PC-3 (cell line): ENCODE data around the gene PANK4. TPM values are rescaled to one million over a fixed set of nuclear protein-coding genes. Genes with fewer than 3 reads are reported as not detected.

ENCODE experiments used
- ATAC-seq: fragments of 200-7000 bp; cut with Tn5 transposase; 2 replicates; pipeline ENCODE4 v1.9.1; 2020; ENCODE audit warnings: mild to moderate bottlenecking, moderate library complexity
- BruUV-seq: library from RNA; stranded (reverse); fragments of 400-500 nt; replicated peaks from 2 replicates; lab custom pipeline; 2021; lab: Mats Ljungman, UMichigan
- CTCF ChIA-PET: fragments of 300-600 bp; sonication (Branson Sonifier 250); formaldehyde crosslinking; loops from one replicate; lab custom pipeline; 2022; ENCODE audit warnings: antibody characterized with exemption; lab: Charles Lee
- POLR2A ChIA-PET: fragments of 300-600 bp; sonication (Branson Sonifier 250); formaldehyde crosslinking; loops from one replicate; lab custom pipeline; 2022; ENCODE audit warnings: antibody characterized with exemption; ENCODE audit not compliant: unreplicated experiment; lab: Charles Lee
- DNase-seq: peaks from one replicate; pipeline ENCODE4 v3.0.0-alpha.2; 2015
- H2AFZ ChIP-seq: fragments of 300-600 bp; sonication (generic); 2 replicates; pipeline ENCODE4 v1.6.0; 2016; ENCODE audit warnings: antibody characterized with exemption, low read length
- H3F3A ChIP-seq: fragments of 300-600 bp; sonication (generic); one replicate; pipeline ENCODE4 v1.6.0; 2017; ENCODE audit warnings: antibody characterized with exemption, low read length, control low read depth, mild to moderate bottlenecking; ENCODE audit not compliant: unreplicated experiment
- H3K27ac ChIP-seq: fragments of 300-600 bp; sonication (generic); 2 replicates; pipeline ENCODE4 v1.5.1; 2016; ENCODE audit warnings: mild to moderate bottlenecking, low read length
- H3K27me3 ChIP-seq: fragments of 300-600 bp; sonication (generic); 2 replicates; pipeline ENCODE4 v1.6.1; 2016; ENCODE audit warnings: low read length, mixed read lengths
- H3K36me3 ChIP-seq: fragments of 300-600 bp; sonication (generic); 2 replicates; pipeline ENCODE4 v1.6.1; 2016; ENCODE audit warnings: low read depth, mixed run types, low read length, mixed read lengths
- H3K4me1 ChIP-seq: fragments of 300-600 bp; sonication (generic); 2 replicates; pipeline ENCODE4 v1.5.1; 2016; ENCODE audit warnings: low read length; ENCODE audit not compliant: insufficient read depth
- H3K4me2 ChIP-seq: fragments of 300-600 bp; sonication (generic); 2 replicates; pipeline ENCODE4 v1.6.0; 2016; ENCODE audit warnings: low read length
- H3K4me3 ChIP-seq: fragments of 300-600 bp; sonication (generic); 2 replicates; pipeline ENCODE4 v1.5.1; 2016; ENCODE audit warnings: mild to moderate bottlenecking, low read length, mixed read lengths
- H3K79me2 ChIP-seq: fragments of 300-600 bp; sonication (generic); 2 replicates; pipeline ENCODE4 v1.6.1; 2017; ENCODE audit warnings: low read length, mixed read lengths
- H3K9ac ChIP-seq: fragments of 300-600 bp; sonication (generic); 2 replicates; pipeline ENCODE4 v1.6.0; 2016; ENCODE audit warnings: mild to moderate bottlenecking, low read length
- H3K9me2 ChIP-seq: fragments of 300-600 bp; sonication (generic); replicated peaks from 2 replicates; pipeline ENCODE4 v1.6.1; 2016; ENCODE audit warnings: mixed run types, low read length, mixed read lengths
- H3K9me3 ChIP-seq: fragments of 300-600 bp; sonication (generic); 2 replicates; pipeline ENCODE4 v1.6.1; 2016; ENCODE audit warnings: low read length, mixed read lengths
- H4K20me1 ChIP-seq: fragments of 300-600 bp; sonication (generic); 2 replicates; pipeline ENCODE4 v1.6.1; 2016; ENCODE audit warnings: low read length, mixed read lengths
- CTCF ChIP-seq: fragments of 300-600 bp; sonication (generic); conservative IDR thresholded peaks from 2 replicates; pipeline ENCODE4 v1.5.1; 2017; ENCODE audit warnings: antibody characterized with exemption, low read depth, mild to moderate bottlenecking, low read length
- EZH2 ChIP-seq: fragments of 300-600 bp; sonication (generic); IDR thresholded peaks from one replicate; pipeline ENCODE4 v1.6.1; 2017; ENCODE audit warnings: antibody characterized with exemption, mild to moderate bottlenecking, low read length; ENCODE audit not compliant: unreplicated experiment
- EZH2phosphoT487 ChIP-seq: fragments of 300-600 bp; sonication (generic); IDR thresholded peaks from 2 replicates; pipeline ENCODE4 v1.6.1; 2018; ENCODE audit warnings: mild to moderate bottlenecking, antibody characterized with exemption, low read length, borderline replicate concordance
- intact Hi-C: fragments of 100-400 bp; cut with micrococcal nuclease; formaldehyde crosslinking; loops from 2 replicates; pipeline ENCODE4 v1.9.0; 2023
- total RNA-seq: library from RNA; depleted of rRNA; stranded (reverse); fragments of >200 nt; gene quantifications from 2 replicates; pipeline ENCODE4 v1.2.3, GENCODE V29; 2014

PANK4 gene
- total RNA-seq, 1 experiment from 2014 or later, result 69.4 TPM

- no peak overlapping the region for H3K9ac ChIP-seq
- DNase-seq (no peak), ATAC-seq (no peak)
- H3K9me2 ChIP-seq, result no peaks in the 10 kb centered on the region
- H2AFZ ChIP-seq, result no peak overlapping the region
- H3K27ac ChIP-seq, result no peak overlapping the region
- no peaks in the 10 kb centered on the region for H3F3A ChIP-seq
- intact Hi-C loops, result no loop called here
- no peaks in the 10 kb centered on the region for H3K36me3 ChIP-seq
- no peaks in the 10 kb centered on the region for H3K79me2 ChIP-seq
- no peaks in the 10 kb centered on the region for H3K27me3 ChIP-seq
- ChIA-PET POLR2A (interaction anchor here (0.6 to 0.7 kb wide), 3 partner anchors 27 to 953 kb away, joined by 3 to 4 read pairs (median 3); no protein-coding TSS in a partner anchor), CTCF (no interaction called here)
- TF ChIP-seq EZH2, result no peak
- no peak for TF ChIP-seq CTCF
- no peak for TF ChIP-seq EZH2phosphoT487
- H3K9me3 ChIP-seq, result no peaks in the 10 kb centered on the region
- H3K4me3 ChIP-seq, result no peak overlapping the region
- H4K20me1 ChIP-seq, result no peaks in the 10 kb centered on the region
- no TSS peak for BruUV-seq
- H3K4me2 ChIP-seq, result no peak overlapping the region
- H3K4me1 ChIP-seq, result peaks cover 6% of the 10 kb centered on the region
Measured at GRCh38 chr1:2488688-2489087, 37.7 kb downstream of the PANK4 start.

GRCh38 chr1:2486558-2486957, 39.8 kb downstream of the PANK4 start:
- no peaks in the 10 kb centered on the region for H3F3A ChIP-seq

More at GRCh38 chr1:2486558-2486957, 39.8 kb downstream of the PANK4 start:
- CTCF ChIA-PET, result no interaction called here
- POLR2A ChIA-PET, result no interaction called here
- ATAC-seq (no peak), DNase-seq (no peak)
- TF ChIP-seq CTCF, result no peak
- no peak for TF ChIP-seq EZH2
- no peak for TF ChIP-seq EZH2phosphoT487
- Histone ChIP-seq H3K4me2 (no peak overlapping the region), H3K9me3 (no peaks in the 10 kb centered on the region), H3K4me3 (no peak overlapping the region), H3K9ac (no peak overlapping the region), H4K20me1 (no peaks in the 10 kb centered on the region), H2AFZ (no peak overlapping the region), H3K9me2 (no peaks in the 10 kb centered on the region), H3K36me3 (no peaks in the 10 kb centered on the region), H3K4me1 (no peaks in the 10 kb centered on the region), H3K79me2 (no peaks in the 10 kb centered on the region), H3K27ac (no peak overlapping the region), H3K27me3 (no peaks in the 10 kb centered on the region)
- BruUV-seq, result no TSS peak
- intact Hi-C loops, result no loop called here
